Mesendoderm (in vitro differentiated cells): ENCODE measurements around the gene TEDC2.

Experiments used
- DNase-seq: peaks from one replicate; pipeline ENCODE4 v3.0.0; 2013
- H2AK5ac ChIP-seq: 2 replicates; pipeline ENCODE4 v1.6.1; 2013; ENCODE audit warnings: low read length, inconsistent platforms
- H2BK120ac ChIP-seq: 2 replicates; pipeline ENCODE4 v1.6.1; 2013; ENCODE audit warnings: low read depth, mild to moderate bottlenecking, low read length, moderate library complexity, mixed read lengths
- H2BK15ac ChIP-seq: replicated peaks from 2 replicates; pipeline ENCODE4 v1.6.1; 2013; ENCODE audit warnings: low read depth, mild to moderate bottlenecking, moderate library complexity
- H2BK5ac ChIP-seq: 2 replicates; pipeline ENCODE4 v1.6.1; 2013; ENCODE audit warnings: low read length, inconsistent platforms
- H3K18ac ChIP-seq: 2 replicates; pipeline ENCODE4 v1.6.1; 2013; ENCODE audit warnings: mild to moderate bottlenecking, low read length, mixed read lengths
- H3K23ac ChIP-seq: one replicate; pipeline ENCODE4 v1.6.1; 2013; ENCODE audit warnings: low read length
- H3K27ac ChIP-seq: 2 replicates; pipeline ENCODE4 v1.5.1; 2013; ENCODE audit warnings: low read depth, mild to moderate bottlenecking, inconsistent platforms, low read length, moderate library complexity
- H3K27me3 ChIP-seq: 2 replicates; pipeline ENCODE4 v1.6.1; 2013; ENCODE audit warnings: low read length, control low read depth, mild to moderate bottlenecking, inconsistent platforms; ENCODE audit not compliant: insufficient read depth, poor library complexity
- H3K36me3 ChIP-seq: 2 replicates; pipeline ENCODE4 v1.6.1; 2013; ENCODE audit warnings: low read length, inconsistent platforms; ENCODE audit not compliant: control insufficient read depth, insufficient read depth
- H3K4ac ChIP-seq: one replicate; pipeline ENCODE4 v1.6.1; 2013; ENCODE audit warnings: low read depth, mild to moderate bottlenecking, low read length, moderate library complexity
- H3K4me1 ChIP-seq: 2 replicates; pipeline ENCODE4 v1.6.1; 2013; ENCODE audit warnings: low read depth, low read length, inconsistent platforms; ENCODE audit not compliant: control insufficient read depth
- H3K4me2 ChIP-seq: 2 replicates; pipeline ENCODE4 v1.6.1; 2013; ENCODE audit warnings: low read length
- H3K4me3 ChIP-seq: 2 replicates; pipeline ENCODE4 v1.5.1; 2013; ENCODE audit warnings: mild to moderate bottlenecking, low read length
- H3K56ac ChIP-seq: one replicate; pipeline ENCODE4 v1.6.1; 2013; ENCODE audit warnings: low read length
- H3K79me1 ChIP-seq: 2 replicates; pipeline ENCODE4 v1.6.1; 2013; ENCODE audit warnings: low read length, inconsistent platforms
- H3K79me2 ChIP-seq: 2 replicates; pipeline ENCODE4 v1.6.1; 2013; ENCODE audit warnings: mild to moderate bottlenecking, low read length; ENCODE audit not compliant: control insufficient read depth, insufficient read depth
- H3K9ac ChIP-seq: 2 replicates; pipeline ENCODE4 v1.6.1; 2013; ENCODE audit warnings: low read length, inconsistent platforms
- H4K5ac ChIP-seq: one replicate; pipeline ENCODE4 v1.6.1; 2013; ENCODE audit warnings: low read length
- H4K8ac ChIP-seq: one replicate; pipeline ENCODE4 v1.6.1; 2013; ENCODE audit warnings: low read depth, mild to moderate bottlenecking, control low read depth, low read length, moderate library complexity
- WGBS: extraction: QIAGEN DNeasy Blood & Tissue Kit; methylation state at CpG from one replicate; pipeline ENCODE4 v1.1.7; 2013; ENCODE audit warnings: low lambda C conversion rate, missing lambda C conversion rate; ENCODE audit not compliant: insufficient coverage; ENCODE audit errors: extremely low coverage; 5-methylcytosine and 5-hydroxymethylcytosine counted together

TEDC2 gene

GRCh38 chr16:2471653-2472487, 12.0 kb downstream of the TEDC2 start:
- no peak for DNase-seq
- Histone ChIP-seq H3K4me3 (no peak overlapping the region), H3K4me1 (no peaks in the 10 kb centered on the region)

DNA sequence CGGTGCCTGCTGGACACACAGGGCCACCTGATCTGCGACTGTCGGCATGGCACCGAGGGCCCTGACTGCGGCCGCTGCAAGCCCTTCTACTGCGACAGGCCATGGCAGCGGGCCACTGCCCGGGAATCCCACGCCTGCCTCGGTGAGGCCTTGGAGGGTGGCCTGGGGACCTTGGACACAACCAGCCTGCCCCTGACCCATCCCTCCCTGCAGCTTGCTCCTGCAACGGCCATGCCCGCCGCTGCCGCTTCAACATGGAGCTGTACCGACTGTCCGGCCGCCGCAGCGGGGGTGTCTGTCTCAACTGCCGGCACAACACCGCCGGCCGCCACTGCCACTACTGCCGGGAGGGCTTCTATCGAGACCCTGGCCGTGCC, 12.6 kb downstream of the TEDC2 start:
- no CpG with 5 or more reads among the region's 27 CpGs for WGBS

More at GRCh38 chr16:2471653-2472487, 12.0 kb downstream of the TEDC2 start:
- Histone ChIP-seq H4K5ac (no peak overlapping the region), H2BK5ac (no peak overlapping the region), H3K27me3 (peaks cover 9% of the 10 kb centered on the region), H3K23ac (no peak overlapping the region), H3K79me1 (no peaks in the 10 kb centered on the region), H3K9ac (no peak overlapping the region), H2BK120ac (no peak overlapping the region), H2AK5ac (no peak overlapping the region), H3K4me2 (no peak overlapping the region), H3K79me2 (no peaks in the 10 kb centered on the region), H3K4ac (no peak overlapping the region), H3K27ac (no peak overlapping the region), H3K18ac (no peak overlapping the region), H2BK15ac (no peak overlapping the region), H3K36me3 (no peaks in the 10 kb centered on the region), H4K8ac (no peak overlapping the region), H3K56ac (peak overlapping the region; percentile 25)
- WGBS: no CpG with 5 or more reads among the region's 61 CpGs

GRCh38 chr16:2472885-2473445, 13.1 kb downstream of the TEDC2 start:
- H3K9ac ChIP-seq: no peak overlapping the region
- no peaks in the 10 kb centered on the region for H3K79me2 ChIP-seq
- H3K23ac ChIP-seq: no peak overlapping the region
- no CpG with 5 or more reads among the region's 14 CpGs for WGBS
- no peaks in the 10 kb centered on the region for H3K4me1 ChIP-seq
- H4K8ac ChIP-seq: no peak overlapping the region
- H3K4me3 ChIP-seq: no peak overlapping the region
- no peak overlapping the region for H3K18ac ChIP-seq
- H2AK5ac ChIP-seq: no peak overlapping the region
- H3K4me2 ChIP-seq: no peak overlapping the region
- H2BK5ac ChIP-seq: no peak overlapping the region
- no peak overlapping the region for H2BK15ac ChIP-seq
- H3K79me1 ChIP-seq: no peaks in the 10 kb centered on the region
- no peak overlapping the region for H2BK120ac ChIP-seq
- no peaks in the 10 kb centered on the region for H3K36me3 ChIP-seq
- no peak for DNase-seq
- no peak overlapping the region for H4K5ac ChIP-seq
- H3K4ac ChIP-seq: no peak overlapping the region
- H3K27me3 ChIP-seq: peaks cover 9% of the 10 kb centered on the region
- no peak overlapping the region for H3K27ac ChIP-seq
- no peak overlapping the region for H3K56ac ChIP-seq

More for the DNA sequence above, 12.6 kb downstream of the TEDC2 start:
- H2BK5ac ChIP-seq: no peak overlapping the region
- peaks cover 9% of the 10 kb centered on the region for H3K27me3 ChIP-seq
- no peaks in the 10 kb centered on the region for H3K79me2 ChIP-seq
- H2BK15ac ChIP-seq: no peak overlapping the region
- H3K56ac ChIP-seq: no peak overlapping the region
- no peak overlapping the region for H4K8ac ChIP-seq
- no peak overlapping the region for H3K23ac ChIP-seq
- no peak overlapping the region for H3K18ac ChIP-seq
- H3K79me1 ChIP-seq: no peaks in the 10 kb centered on the region
- no peak overlapping the region for H2AK5ac ChIP-seq
- DNase-seq: no peak
- H3K27ac ChIP-seq: no peak overlapping the region
- H3K4me1 ChIP-seq: no peaks in the 10 kb centered on the region
- no peak overlapping the region for H2BK120ac ChIP-seq
- H3K4me2 ChIP-seq: no peak overlapping the region
- H4K5ac ChIP-seq: no peak overlapping the region
- H3K4ac ChIP-seq: no peak overlapping the region
- H3K9ac ChIP-seq: no peak overlapping the region
- H3K4me3 ChIP-seq: no peak overlapping the region
- H3K36me3 ChIP-seq: no peaks in the 10 kb centered on the region

- no peak overlapping the region for H2BK15ac ChIP-seq
- no peak overlapping the region for H3K23ac ChIP-seq
- no peak overlapping the region for H2BK120ac ChIP-seq
- H3K18ac ChIP-seq: no peak overlapping the region
- H3K4me3 ChIP-seq: no peak overlapping the region
- H3K27me3 ChIP-seq: peaks cover 9% of the 10 kb centered on the region
- H3K36me3 ChIP-seq: no peaks in the 10 kb centered on the region
- H3K79me1 ChIP-seq: no peaks in the 10 kb centered on the region
- no peak overlapping the region for H2AK5ac ChIP-seq
- H3K4ac ChIP-seq: no peak overlapping the region
- no peak overlapping the region for H2BK5ac ChIP-seq
- no peak overlapping the region for H4K8ac ChIP-seq
- no peaks in the 10 kb centered on the region for H3K79me2 ChIP-seq
- H3K56ac ChIP-seq: no peak overlapping the region
- no peak overlapping the region for H3K27ac ChIP-seq
- H3K9ac ChIP-seq: no peak overlapping the region
- no CpG with 5 or more reads among the region's 49 CpGs for WGBS
- H3K4me2 ChIP-seq: no peak overlapping the region
- DNase-seq: no peak
- H3K4me1 ChIP-seq: no peaks in the 10 kb centered on the region
- no peak overlapping the region for H4K5ac ChIP-seq
Observed at GRCh38 chr16:2473446-2473926, 13.6 kb downstream of the TEDC2 start.

- peak overlapping the region; percentile 65 for H3K18ac ChIP-seq
- H3K9ac ChIP-seq: peak overlapping the region; percentile 89
- no peak overlapping the region for H2BK15ac ChIP-seq
- H3K79me2 ChIP-seq: no peaks in the 10 kb centered on the region
- H2BK5ac ChIP-seq: no peak overlapping the region
- H3K27ac ChIP-seq: no peak overlapping the region
- no peak overlapping the region for H2BK120ac ChIP-seq
- no peaks in the 10 kb centered on the region for H3K36me3 ChIP-seq
- H3K4ac ChIP-seq: peak overlapping the region; percentile 60
- no peak overlapping the region for H4K5ac ChIP-seq
- no peak overlapping the region for H3K23ac ChIP-seq
- peak overlapping the region; percentile 98 for H3K56ac ChIP-seq
- peaks cover 8% of the 10 kb centered on the region for H3K27me3 ChIP-seq
- peak overlapping the region; percentile 62 for H3K4me3 ChIP-seq
- H4K8ac ChIP-seq: no peak overlapping the region
- no peak overlapping the region for H2AK5ac ChIP-seq
- no peaks in the 10 kb centered on the region for H3K4me1 ChIP-seq
- H3K79me1 ChIP-seq: no peaks in the 10 kb centered on the region
- DNase-seq: no peak
- H3K4me2 ChIP-seq: peak overlapping the region; percentile 96
- no CpG with 5 or more reads among the region's 100 CpGs for WGBS
Observed at GRCh38 chr16:2473999-2474876, 14.3 kb downstream of the TEDC2 start.
